Measurements from ENCODE around the gene SECTM1. TPM values are rescaled to one million over a fixed set of nuclear protein-coding genes. Genes with fewer than 3 reads are reported as not detected.

SECTM1 gene
- total RNA-seq, 2 donors from 2014 or later: not detected

DNA sequence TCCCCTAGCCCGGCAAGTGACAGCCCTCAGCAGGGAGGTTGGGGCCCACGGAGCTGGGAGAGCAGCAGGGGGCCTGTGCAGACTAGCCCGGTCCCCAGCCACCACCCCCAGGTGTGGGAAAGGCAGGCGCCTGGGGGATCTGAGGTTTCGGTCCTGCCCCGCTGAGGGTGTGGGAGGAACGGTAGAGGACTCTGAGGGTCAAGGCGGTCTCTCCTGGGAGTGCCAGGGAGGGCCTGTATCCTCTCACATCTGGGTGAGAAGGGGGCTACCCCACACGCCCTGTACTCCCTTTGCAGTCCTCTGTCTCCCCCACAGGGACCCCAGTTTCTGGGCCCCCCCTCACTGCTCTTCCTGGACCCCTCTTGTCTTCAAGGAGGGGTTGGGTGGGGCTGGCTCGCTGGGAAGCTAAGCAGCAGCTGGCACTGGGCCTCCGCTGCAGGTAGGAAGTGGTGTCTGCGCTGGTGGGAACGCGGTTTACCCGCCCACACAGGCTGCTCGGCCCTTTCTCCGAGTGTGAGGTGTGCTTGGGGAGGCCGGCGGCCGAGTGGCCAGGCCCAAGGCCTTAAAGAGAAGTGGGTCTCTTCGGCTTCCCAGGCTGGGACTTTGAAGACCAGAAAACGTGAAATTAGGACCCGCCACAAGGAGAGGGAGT is 31.5 kb downstream of the SECTM1 start:
- 87 to 98% methylated on average over 11 to 23 of the region's 23 CpGs for WGBS, 2 experiments (ENCODE audit: insufficient coverage in 1 of 2, insufficient read length in 1 of 2)
- no peak for DNase-seq
- Histone ChIP-seq H3K4me3 (ENCODE audit: low read length) (no peak overlapping the region), H3K27me3 (ENCODE audit: control insufficient read depth, insufficient read depth, low read length, poor library complexity, severe bottlenecking) (no peaks in the 10 kb centered on the region), H3K36me3 (ENCODE audit: control insufficient read depth, insufficient read depth, low read length) (no peaks in the 10 kb centered on the region), H3K4me1 (ENCODE audit: control insufficient read depth, insufficient read depth, low read length) (no peaks in the 10 kb centered on the region), H3K9ac (ENCODE audit: extremely low read depth, low read length, poor library complexity, severe bottlenecking) (no peak overlapping the region), H3K9me3 (ENCODE audit: control insufficient read depth, low read length) (no peaks in the 10 kb centered on the region), H3K27ac (ENCODE audit: low read depth, low read length) (no peak overlapping the region)
- Mint-ChIP-seq H3K9me3 (no peaks in the 10 kb centered on the region), H3K27me3 (ENCODE audit: insufficient read depth) (peaks cover 7% of the 10 kb centered on the region), H3K27ac (peak overlapping the region; percentile 55), H3K36me3 (ENCODE audit: low read depth) (no peaks in the 10 kb centered on the region), H3K4me1 (no peaks in the 10 kb centered on the region), H3K4me3 (no peak overlapping the region)
- TF ChIP-seq, protein P1, sequence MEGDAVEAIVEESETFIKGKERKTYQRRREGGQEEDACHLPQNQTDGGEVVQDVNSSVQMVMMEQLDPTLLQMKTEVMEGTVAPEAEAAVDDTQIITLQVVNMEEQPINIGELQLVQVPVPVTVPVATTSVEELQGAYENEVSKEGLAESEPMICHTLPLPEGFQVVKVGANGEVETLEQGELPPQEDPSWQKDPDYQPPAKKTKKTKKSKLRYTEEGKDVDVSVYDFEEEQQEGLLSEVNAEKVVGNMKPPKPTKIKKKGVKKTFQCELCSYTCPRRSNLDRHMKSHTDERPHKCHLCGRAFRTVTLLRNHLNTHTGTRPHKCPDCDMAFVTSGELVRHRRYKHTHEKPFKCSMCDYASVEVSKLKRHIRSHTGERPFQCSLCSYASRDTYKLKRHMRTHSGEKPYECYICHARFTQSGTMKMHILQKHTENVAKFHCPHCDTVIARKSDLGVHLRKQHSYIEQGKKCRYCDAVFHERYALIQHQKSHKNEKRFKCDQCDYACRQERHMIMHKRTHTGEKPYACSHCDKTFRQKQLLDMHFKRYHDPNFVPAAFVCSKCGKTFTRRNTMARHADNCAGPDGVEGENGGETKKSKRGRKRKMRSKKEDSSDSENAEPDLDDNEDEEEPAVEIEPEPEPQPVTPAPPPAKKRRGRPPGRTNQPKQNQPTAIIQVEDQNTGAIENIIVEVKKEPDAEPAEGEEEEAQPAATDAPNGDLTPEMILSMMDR (conservative IDR thresholded peaks at IDR 0.05): no peak

DNA sequence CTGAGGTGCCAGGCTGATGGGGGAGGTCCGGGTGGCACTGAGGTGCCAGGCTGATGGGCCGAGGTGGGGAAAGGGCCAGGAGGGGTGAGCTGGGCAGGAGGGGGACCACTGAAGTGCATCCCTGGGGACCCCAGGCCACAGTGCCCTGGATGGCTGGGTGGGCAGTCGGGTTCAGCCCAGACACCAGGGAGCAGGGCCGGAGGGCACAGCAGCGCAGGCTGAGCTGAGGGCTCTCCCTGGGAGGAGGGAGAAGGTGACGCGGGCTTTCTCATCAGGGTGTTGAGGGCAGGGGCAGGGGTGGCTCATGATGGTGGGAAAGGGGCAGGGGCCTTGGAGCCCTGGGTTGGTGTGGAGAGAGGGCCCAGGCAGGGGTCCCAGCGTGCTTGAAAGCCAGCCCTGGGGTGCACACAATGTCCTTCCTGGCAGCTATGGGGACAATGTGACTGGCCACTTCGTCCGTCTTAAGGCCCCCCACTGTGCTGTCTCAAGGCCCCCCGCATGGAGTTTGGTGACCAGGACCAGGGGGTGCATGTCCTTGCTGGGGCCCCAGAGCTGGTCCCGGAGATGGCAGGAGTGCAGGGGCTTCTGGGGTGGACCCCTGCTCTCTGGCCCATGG is 32.2 kb downstream of the SECTM1 start:
- Histone ChIP-seq H3K27me3 (ENCODE audit: control insufficient read depth, insufficient read depth, low read length, poor library complexity, severe bottlenecking) (no peaks in the 10 kb centered on the region), H3K27ac (ENCODE audit: low read depth, low read length) (no peak overlapping the region), H3K9ac (ENCODE audit: extremely low read depth, low read length, poor library complexity, severe bottlenecking) (no peak overlapping the region), H3K36me3 (ENCODE audit: control insufficient read depth, insufficient read depth, low read length) (no peaks in the 10 kb centered on the region), H3K4me1 (ENCODE audit: control insufficient read depth, insufficient read depth, low read length) (no peaks in the 10 kb centered on the region), H3K4me3 (ENCODE audit: low read length) (no peak overlapping the region), H3K9me3 (ENCODE audit: control insufficient read depth, low read length) (no peaks in the 10 kb centered on the region)
- H3K4me1 Mint-ChIP-seq: no peaks in the 10 kb centered on the region
- WGBS, 2 experiments (ENCODE audit: insufficient coverage in 1 of 2, insufficient read length in 1 of 2): 88 to 100% methylated on average over 5 to 12 of the region's 12 CpGs
- TF ChIP-seq, protein P1 (conservative IDR thresholded peaks at IDR 0.05): no peak
- no peaks in the 10 kb centered on the region for H3K9me3 Mint-ChIP-seq
- no peak overlapping the region for H3K27ac Mint-ChIP-seq
- H3K4me3 Mint-ChIP-seq: no peak overlapping the region
- peaks cover 12% of the 10 kb centered on the region for H3K27me3 Mint-ChIP-seq (ENCODE audit: insufficient read depth)
- no peak for DNase-seq
- H3K36me3 Mint-ChIP-seq (ENCODE audit: low read depth): no peaks in the 10 kb centered on the region

DNA sequence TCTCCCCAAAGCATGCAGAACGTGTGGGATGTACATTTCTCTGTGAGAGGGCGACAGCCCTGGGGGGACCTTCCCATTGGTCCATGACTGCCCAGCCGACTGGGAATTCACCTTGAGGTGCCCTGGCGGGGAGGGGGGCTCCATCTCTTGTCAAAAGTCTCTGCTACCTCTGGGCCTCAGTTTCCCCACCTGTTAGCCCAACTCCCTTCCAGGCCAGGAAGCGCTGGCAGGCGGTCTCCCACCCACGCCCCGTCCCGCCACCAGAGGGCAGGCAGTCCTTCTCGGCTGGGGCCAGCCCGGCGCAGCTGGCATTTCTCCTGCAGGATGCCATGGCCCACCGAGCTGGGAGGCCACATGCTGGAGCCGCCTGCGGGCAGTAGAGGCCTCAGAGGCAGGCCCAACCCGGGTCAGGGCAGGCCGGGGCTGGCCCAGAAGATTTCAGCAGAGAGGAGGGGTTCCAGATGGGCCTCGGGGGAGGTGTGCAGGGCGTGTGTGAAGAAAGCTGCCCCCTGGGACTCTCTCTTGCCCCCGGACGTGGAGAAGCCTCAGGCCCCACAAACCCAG is 32.8 kb downstream of the SECTM1 start:
- Mint-ChIP-seq H3K36me3 (ENCODE audit: low read depth) (no peaks in the 10 kb centered on the region), H3K9me3 (no peaks in the 10 kb centered on the region), H3K4me1 (no peaks in the 10 kb centered on the region), H3K27ac (no peak overlapping the region), H3K27me3 (ENCODE audit: insufficient read depth) (peaks cover 13% of the 10 kb centered on the region), H3K4me3 (no peak overlapping the region)
- Histone ChIP-seq H3K27me3 (ENCODE audit: control insufficient read depth, insufficient read depth, low read length, poor library complexity, severe bottlenecking) (no peaks in the 10 kb centered on the region), H3K4me3 (ENCODE audit: low read length) (no peak overlapping the region), H3K9me3 (ENCODE audit: control insufficient read depth, low read length) (no peaks in the 10 kb centered on the region), H3K9ac (ENCODE audit: extremely low read depth, low read length, poor library complexity, severe bottlenecking) (no peak overlapping the region), H3K27ac (ENCODE audit: low read depth, low read length) (no peak overlapping the region), H3K36me3 (ENCODE audit: control insufficient read depth, insufficient read depth, low read length) (no peaks in the 10 kb centered on the region), H3K4me1 (ENCODE audit: control insufficient read depth, insufficient read depth, low read length) (no peaks in the 10 kb centered on the region)
- WGBS, 2 experiments (ENCODE audit: insufficient coverage in 1 of 2, insufficient read length in 1 of 2): 69 to 73% methylated on average over 14 to 21 of the region's 21 CpGs
- peak; percentile 93 for DNase-seq
- TF ChIP-seq, protein P1 (conservative IDR thresholded peaks at IDR 0.05): peak; percentile 88
